ENCODE data around the gene ABRACL.
"Not testable (repeated sequence)": the region's sequence is repeated elsewhere in the genome, so short reads cannot be mapped to it uniquely, and the experiment has no call there.

Gene ABRACL

GRCh38 chr6:139016337-139017213 is 12.0 kb upstream of the ABRACL start:
- no peak for DNase-seq
- Mint-ChIP-seq H3K36me3 (ENCODE audit: low read depth) (no peaks in the 10 kb centered on the region), H3K9me3 (no peaks in the 10 kb centered on the region), H3K4me1 (peaks cover 57% of the 10 kb centered on the region), H3K27ac (peak overlapping the region; percentile 85), H3K4me3 (no peak overlapping the region), H3K27me3 (ENCODE audit: low read depth, poor library complexity) (no peaks in the 10 kb centered on the region)
- no peak for TF ChIP-seq CTCF (IDR thresholded peaks at IDR 0.05)

- Mint-ChIP-seq H3K4me3 (no peak overlapping the region), H3K27ac (peak overlapping the region; percentile 86), H3K27me3 (ENCODE audit: low read depth, poor library complexity) (no peaks in the 10 kb centered on the region), H3K36me3 (ENCODE audit: low read depth) (no peaks in the 10 kb centered on the region), H3K9me3 (no peaks in the 10 kb centered on the region), H3K4me1 (peaks cover 57% of the 10 kb centered on the region)
- DNase-seq, result peak; percentile 19
- no peak for TF ChIP-seq CTCF (IDR thresholded peaks at IDR 0.05)
Measured at GRCh38 chr6:139017227-139017626, 11.3 kb upstream of the ABRACL start.

DNA sequence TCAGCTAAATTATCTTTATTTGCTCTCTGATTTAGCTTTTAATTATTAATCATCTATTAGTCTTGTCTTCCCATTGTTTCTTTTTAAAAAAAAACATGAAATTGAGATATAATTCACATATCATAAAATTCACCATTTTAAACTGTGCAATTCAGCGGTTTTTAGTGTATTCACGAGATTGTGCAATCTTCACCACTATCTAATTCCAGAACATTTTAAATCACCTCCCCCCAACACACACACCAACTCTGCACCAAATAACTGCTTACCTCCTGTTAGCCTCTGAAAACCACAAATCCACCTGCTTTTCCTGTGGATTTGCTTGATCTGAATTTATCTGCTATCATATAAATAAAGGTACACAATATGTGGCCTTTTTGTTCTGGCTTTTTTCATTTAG is 8.8 kb upstream of the ABRACL start:
- TF ChIP-seq CTCF (IDR thresholded peaks at IDR 0.05), result no peak
- Mint-ChIP-seq H3K36me3 (ENCODE audit: low read depth) (no peaks in the 10 kb centered on the region), H3K4me3 (no peak overlapping the region), H3K4me1 (peaks cover 49% of the 10 kb centered on the region), H3K27me3 (ENCODE audit: low read depth, poor library complexity) (peaks cover 5% of the 10 kb centered on the region), H3K9me3 (no peaks in the 10 kb centered on the region), H3K27ac (no peak overlapping the region)
- DNase-seq, result no peak

DNA sequence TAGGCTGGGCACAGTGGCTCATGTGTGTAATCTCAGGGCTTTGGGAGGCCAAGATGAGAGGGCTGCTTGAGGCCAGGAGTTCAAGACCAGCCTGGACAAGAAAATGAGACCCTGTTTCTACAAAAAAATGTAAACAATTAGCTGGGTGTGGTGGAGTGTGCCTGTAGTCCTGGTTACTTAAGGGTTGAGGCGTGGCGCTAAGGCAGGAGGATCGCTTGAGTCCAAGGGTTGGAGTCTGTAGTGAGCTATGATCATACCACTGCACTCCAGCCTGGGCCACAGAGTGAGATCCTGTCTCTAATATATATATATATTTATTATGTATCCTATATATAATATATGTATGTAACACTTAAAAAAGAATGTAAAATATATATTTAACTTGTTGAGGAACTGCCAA is 7.9 kb upstream of the ABRACL start:
- Mint-ChIP-seq H3K27ac (no peak overlapping the region), H3K36me3 (ENCODE audit: low read depth) (no peaks in the 10 kb centered on the region)

GRCh38 chr6:139025416-139025815 is 3.1 kb upstream of the ABRACL start:
- H3K36me3 Mint-ChIP-seq (ENCODE audit: low read depth); H3K9me3 Mint-ChIP-seq; H3K4me3 Mint-ChIP-seq; H3K27me3 Mint-ChIP-seq (ENCODE audit: low read depth, poor library complexity); DNase-seq; H3K27ac Mint-ChIP-seq: not testable (repeated sequence)
- peaks cover 13% of the 10 kb centered on the region for H3K4me1 Mint-ChIP-seq

More for the DNA sequence above, 7.9 kb upstream of the ABRACL start:
- TF ChIP-seq CTCF (IDR thresholded peaks at IDR 0.05), result no peak
- Mint-ChIP-seq H3K4me3 (no peak overlapping the region), H3K9me3 (no peaks in the 10 kb centered on the region), H3K27me3 (ENCODE audit: low read depth, poor library complexity) (peaks cover 5% of the 10 kb centered on the region), H3K4me1 (peaks cover 39% of the 10 kb centered on the region)
- DNase-seq, result no peak

DNA sequence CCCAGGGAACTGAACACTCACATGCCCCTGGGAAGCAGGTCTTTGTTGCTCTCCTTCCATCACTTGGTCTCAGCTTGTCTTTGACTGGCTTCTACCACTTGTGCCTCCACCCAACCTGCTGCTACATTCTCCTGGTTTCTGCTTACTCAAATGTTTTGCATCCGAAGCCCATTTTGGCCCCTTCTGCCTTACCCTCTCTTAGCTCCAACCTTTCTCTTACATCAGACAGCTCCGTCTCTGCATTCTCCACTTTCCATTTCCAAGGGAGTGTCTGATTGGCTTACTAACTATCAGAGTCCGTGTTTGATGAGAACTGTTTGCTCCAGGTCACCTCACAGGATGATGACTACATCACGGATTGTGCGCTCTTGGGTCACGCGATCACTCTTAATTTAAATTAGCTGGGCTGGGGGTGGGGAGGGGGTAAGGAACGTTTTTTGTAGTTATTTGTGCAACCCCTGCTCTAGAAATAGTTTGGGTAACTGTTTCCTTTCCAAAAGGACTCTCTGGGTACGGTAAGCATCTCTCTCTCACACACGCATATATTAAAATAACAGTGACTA is 844 bp upstream of the ABRACL start:
- Mint-ChIP-seq H3K4me1 (peaks cover 16% of the 10 kb centered on the region), H3K9me3 (no peaks in the 10 kb centered on the region), H3K27me3 (ENCODE audit: low read depth, poor library complexity) (peaks cover 5% of the 10 kb centered on the region), H3K27ac (peak overlapping the region; percentile 76), H3K36me3 (ENCODE audit: low read depth) (no peaks in the 10 kb centered on the region), H3K4me3 (peak overlapping the region; percentile 93)
- peak; percentile 5 for DNase-seq
- TF ChIP-seq CTCF (IDR thresholded peaks at IDR 0.05), result no peak
